ENCODE data around the gene DUSP14. TPM values are rescaled to one million over a fixed set of nuclear protein-coding genes. Genes with fewer than 3 reads are reported as not detected.

Gene DUSP14
- total RNA-seq, 1 experiment from 2014 or later = 22.4 TPM

- DNase-seq (ENCODE audit: low spot score) = no peak
- H3K27ac Mint-ChIP-seq = peak overlapping the region; percentile 70
- ChIA-PET CTCF (interaction anchor here (1.1 to 1.6 kb wide), 4 partner anchors 15 to 294 kb away, joined by 3 to 7 read pairs (median 3); no protein-coding TSS in a partner anchor), POLR2A (no interaction called here)
- no peak for ATAC-seq
- no peak overlapping the region for H3K4me3 Mint-ChIP-seq
- TF ChIP-seq ATF1 (CRISPR knock-in tag; IDR thresholded peaks at IDR 0.05) (no peak), CREM (CRISPR knock-in tag; IDR thresholded peaks at IDR 0.05) (no peak), MYBL2 (CRISPR knock-in tag; IDR thresholded peaks at IDR 0.05) (no peak), NR1H2 (CRISPR knock-in tag; IDR thresholded peaks at IDR 0.05) (no peak), TEAD4 (CRISPR knock-in tag; IDR thresholded peaks at IDR 0.05) (no peak), CBFB (CRISPR knock-in tag; IDR thresholded peaks at IDR 0.05; ENCODE audit: low read depth) (no peak), AR (CRISPR knock-in tag; IDR thresholded peaks at IDR 0.05) (no peak), SOX15 (CRISPR knock-in tag; IDR thresholded peaks at IDR 0.05) (no peak), PRRX2 (CRISPR knock-in tag; IDR thresholded peaks at IDR 0.05) (no peak), ATF3 (CRISPR knock-in tag; conservative IDR thresholded peaks at IDR 0.05) (no peak), STAT6 (CRISPR knock-in tag; conservative IDR thresholded peaks at IDR 0.05; ENCODE audit: low read depth) (no peak), ZSCAN18 (CRISPR knock-in tag; IDR thresholded peaks at IDR 0.05) (no peak), E2F4 (CRISPR knock-in tag; IDR thresholded peaks at IDR 0.05; ENCODE audit: borderline replicate concordance, low read depth) (no peak), NFE2L1 (CRISPR knock-in tag; IDR thresholded peaks at IDR 0.05) (no peak), ZBTB43 (CRISPR knock-in tag; IDR thresholded peaks at IDR 0.05) (no peak)
- TF ChIP-seq, protein P1, sequence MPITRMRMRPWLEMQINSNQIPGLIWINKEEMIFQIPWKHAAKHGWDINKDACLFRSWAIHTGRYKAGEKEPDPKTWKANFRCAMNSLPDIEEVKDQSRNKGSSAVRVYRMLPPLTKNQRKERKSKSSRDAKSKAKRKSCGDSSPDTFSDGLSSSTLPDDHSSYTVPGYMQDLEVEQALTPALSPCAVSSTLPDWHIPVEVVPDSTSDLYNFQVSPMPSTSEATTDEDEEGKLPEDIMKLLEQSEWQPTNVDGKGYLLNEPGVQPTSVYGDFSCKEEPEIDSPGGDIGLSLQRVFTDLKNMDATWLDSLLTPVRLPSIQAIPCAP (CRISPR knock-in tag; IDR thresholded peaks at IDR 0.05) = no peak
- TF ChIP-seq, protein P2, sequence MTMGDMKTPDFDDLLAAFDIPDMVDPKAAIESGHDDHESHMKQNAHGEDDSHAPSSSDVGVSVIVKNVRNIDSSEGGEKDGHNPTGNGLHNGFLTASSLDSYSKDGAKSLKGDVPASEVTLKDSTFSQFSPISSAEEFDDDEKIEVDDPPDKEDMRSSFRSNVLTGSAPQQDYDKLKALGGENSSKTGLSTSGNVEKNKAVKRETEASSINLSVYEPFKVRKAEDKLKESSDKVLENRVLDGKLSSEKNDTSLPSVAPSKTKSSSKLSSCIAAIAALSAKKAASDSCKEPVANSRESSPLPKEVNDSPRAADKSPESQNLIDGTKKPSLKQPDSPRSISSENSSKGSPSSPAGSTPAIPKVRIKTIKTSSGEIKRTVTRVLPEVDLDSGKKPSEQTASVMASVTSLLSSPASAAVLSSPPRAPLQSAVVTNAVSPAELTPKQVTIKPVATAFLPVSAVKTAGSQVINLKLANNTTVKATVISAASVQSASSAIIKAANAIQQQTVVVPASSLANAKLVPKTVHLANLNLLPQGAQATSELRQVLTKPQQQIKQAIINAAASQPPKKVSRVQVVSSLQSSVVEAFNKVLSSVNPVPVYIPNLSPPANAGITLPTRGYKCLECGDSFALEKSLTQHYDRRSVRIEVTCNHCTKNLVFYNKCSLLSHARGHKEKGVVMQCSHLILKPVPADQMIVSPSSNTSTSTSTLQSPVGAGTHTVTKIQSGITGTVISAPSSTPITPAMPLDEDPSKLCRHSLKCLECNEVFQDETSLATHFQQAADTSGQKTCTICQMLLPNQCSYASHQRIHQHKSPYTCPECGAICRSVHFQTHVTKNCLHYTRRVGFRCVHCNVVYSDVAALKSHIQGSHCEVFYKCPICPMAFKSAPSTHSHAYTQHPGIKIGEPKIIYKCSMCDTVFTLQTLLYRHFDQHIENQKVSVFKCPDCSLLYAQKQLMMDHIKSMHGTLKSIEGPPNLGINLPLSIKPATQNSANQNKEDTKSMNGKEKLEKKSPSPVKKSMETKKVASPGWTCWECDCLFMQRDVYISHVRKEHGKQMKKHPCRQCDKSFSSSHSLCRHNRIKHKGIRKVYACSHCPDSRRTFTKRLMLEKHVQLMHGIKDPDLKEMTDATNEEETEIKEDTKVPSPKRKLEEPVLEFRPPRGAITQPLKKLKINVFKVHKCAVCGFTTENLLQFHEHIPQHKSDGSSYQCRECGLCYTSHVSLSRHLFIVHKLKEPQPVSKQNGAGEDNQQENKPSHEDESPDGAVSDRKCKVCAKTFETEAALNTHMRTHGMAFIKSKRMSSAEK (CRISPR knock-in tag; IDR thresholded peaks at IDR 0.05; ENCODE audit: borderline replicate concordance) = no peak
- H3K36me3 Mint-ChIP-seq = peaks cover 25% of the 10 kb centered on the region
- H3K9me3 Mint-ChIP-seq = no peaks in the 10 kb centered on the region
- no peaks in the 10 kb centered on the region for H3K4me1 Mint-ChIP-seq
- H3K27me3 Mint-ChIP-seq (ENCODE audit: low read depth) = no peaks in the 10 kb centered on the region; the same call in 1 of the 2 replicates
Measured at GRCh38 chr17:37521821-37522220, 32.1 kb downstream of the DUSP14 start.

Data from WTC11 (cell line).